Mammary epithelial cell (primary cell): ENCODE measurements around the gene TRIM8.

Source experiments
- CTCF ChIP-seq, 2 donors: IDR thresholded peaks in 1 of 2; conservative IDR thresholded peaks in 1 of 2; 2 replicates each; pipeline ENCODE4 v1.5.1; 2011 to 2012; ENCODE audit warnings: inconsistent platforms in 2 of 2, low read length in 2 of 2, mild to moderate bottlenecking in 2 of 2, control low read depth in 1 of 2, low read depth in 1 of 2; ENCODE audit not compliant: insufficient read depth in 1 of 2; ENCODE audit errors: extremely low read depth in 1 of 2
- EZH2 ChIP-seq: IDR thresholded peaks from 2 replicates; pipeline ENCODE4 v1.6.1; 2012; ENCODE audit warnings: low read length, inconsistent platforms, borderline replicate concordance

GRCh38 chr10:102633848-102634247 is 10.4 kb upstream of the TRIM8 start:
- TF ChIP-seq CTCF (conservative IDR thresholded peaks at IDR 0.05 in 1 of 2, IDR thresholded peaks at IDR 0.05 in 1 of 2; ENCODE audit: extremely low read depth in 1 of 2, insufficient read depth in 1 of 2, low read depth in 1 of 2, low read length in 2 of 2) (no peak), EZH2 (no peak)
